Neural crest cell (in vitro differentiated cells): ENCODE data around the gene GBP5. TPM values are rescaled to one million over a fixed set of nuclear protein-coding genes. Genes with fewer than 3 reads are reported as not detected.
"Not testable (repeated sequence)": the region's sequence is repeated elsewhere in the genome, so short reads cannot be mapped to it uniquely, and the experiment has no call there.

Experiments
- DNase-seq: peaks from one replicate; pipeline ENCODE4 v3.0.0; 2021; ENCODE audit warnings: low read depth, mixed read lengths, low spot score
- H3K27ac Mint-ChIP-seq: one replicate; pipeline ENCODE4 v1.8.0; 2021; ENCODE audit warnings: mild to moderate bottlenecking, mixed read lengths; ENCODE audit not compliant: unreplicated experiment
- H3K27me3 Mint-ChIP-seq: 2 replicates; pipeline ENCODE4 v1.8.0; 2021; ENCODE audit warnings: low read depth, mild to moderate bottlenecking, mixed read lengths
- H3K36me3 Mint-ChIP-seq: 2 replicates; pipeline ENCODE4 v1.8.0; 2021; ENCODE audit warnings: low read depth, mild to moderate bottlenecking, mixed read lengths
- H3K4me1 Mint-ChIP-seq: 2 replicates; pipeline ENCODE4 v1.8.0; 2021; ENCODE audit warnings: mixed read lengths
- H3K4me3 Mint-ChIP-seq: one replicate; pipeline ENCODE4 v1.8.0; 2021; ENCODE audit warnings: mild to moderate bottlenecking, mixed read lengths
- H3K9me3 Mint-ChIP-seq: 2 replicates; pipeline ENCODE4 v1.8.0; 2021; ENCODE audit warnings: mixed read lengths
- total RNA-seq: library from RNA; stranded (reverse); gene quantifications from 2 replicates; pipeline ENCODE4 v1.2.1, GENCODE V29; 2021
- TF ChIP-seq, protein P1 (sequence below): fragments of 200-600 bp; sonication (generic); conservative IDR thresholded peaks from 2 replicates; pipeline ENCODE4 v1.5.0; 2021; ENCODE audit warnings: antibody characterized with exemption, mild to moderate bottlenecking

The GBP5 gene
- total RNA-seq, 1 donor from 2014 or later = not detected

DNA sequence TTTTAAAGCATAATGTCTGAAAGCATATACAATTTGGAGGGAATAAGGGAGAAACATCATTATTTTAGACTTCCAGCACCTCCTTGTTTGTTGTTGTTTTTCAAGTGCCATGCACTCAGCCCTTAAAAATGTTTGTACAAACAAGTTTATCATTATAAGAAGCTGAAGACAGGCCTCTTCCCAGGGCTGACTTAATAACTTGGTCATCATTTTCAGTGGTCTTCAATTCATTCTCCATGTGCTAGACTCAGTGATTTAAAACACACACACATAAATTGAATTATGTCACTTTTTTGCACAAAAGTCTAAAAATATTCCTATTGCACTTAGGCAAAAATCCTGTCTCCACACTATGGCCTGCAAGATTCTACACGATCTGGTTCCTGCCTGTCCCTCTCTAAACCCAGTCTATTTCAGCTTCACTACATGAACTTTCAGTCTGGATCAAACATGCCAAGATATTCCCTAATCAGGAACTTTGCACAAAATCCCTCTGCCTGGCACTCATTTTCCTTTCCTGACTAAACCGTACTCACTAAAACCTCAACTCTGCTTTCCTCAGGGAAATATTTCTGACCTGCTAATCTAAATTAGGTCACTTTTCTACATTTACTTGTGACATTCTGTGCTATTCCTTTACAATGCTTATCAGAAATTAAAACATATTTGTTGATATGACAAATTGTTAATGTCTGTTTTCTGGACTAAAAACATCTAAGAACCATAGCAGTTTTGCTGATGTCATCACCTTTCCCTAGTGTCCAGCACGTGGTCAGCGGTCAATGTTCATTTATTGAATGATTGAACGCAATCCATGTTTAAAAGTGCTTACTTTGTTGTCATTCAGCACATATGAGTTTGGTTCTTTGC is 14.8 kb upstream of the GBP5 start:
- Mint-ChIP-seq H3K4me3 (no peak overlapping the region), H3K27me3 (no peaks in the 10 kb centered on the region), H3K4me1 (no peaks in the 10 kb centered on the region), H3K36me3 (no peaks in the 10 kb centered on the region), H3K27ac (no peak overlapping the region), H3K9me3 (peaks cover 2% of the 10 kb centered on the region)
- DNase-seq = no peak
- TF ChIP-seq, protein P1, sequence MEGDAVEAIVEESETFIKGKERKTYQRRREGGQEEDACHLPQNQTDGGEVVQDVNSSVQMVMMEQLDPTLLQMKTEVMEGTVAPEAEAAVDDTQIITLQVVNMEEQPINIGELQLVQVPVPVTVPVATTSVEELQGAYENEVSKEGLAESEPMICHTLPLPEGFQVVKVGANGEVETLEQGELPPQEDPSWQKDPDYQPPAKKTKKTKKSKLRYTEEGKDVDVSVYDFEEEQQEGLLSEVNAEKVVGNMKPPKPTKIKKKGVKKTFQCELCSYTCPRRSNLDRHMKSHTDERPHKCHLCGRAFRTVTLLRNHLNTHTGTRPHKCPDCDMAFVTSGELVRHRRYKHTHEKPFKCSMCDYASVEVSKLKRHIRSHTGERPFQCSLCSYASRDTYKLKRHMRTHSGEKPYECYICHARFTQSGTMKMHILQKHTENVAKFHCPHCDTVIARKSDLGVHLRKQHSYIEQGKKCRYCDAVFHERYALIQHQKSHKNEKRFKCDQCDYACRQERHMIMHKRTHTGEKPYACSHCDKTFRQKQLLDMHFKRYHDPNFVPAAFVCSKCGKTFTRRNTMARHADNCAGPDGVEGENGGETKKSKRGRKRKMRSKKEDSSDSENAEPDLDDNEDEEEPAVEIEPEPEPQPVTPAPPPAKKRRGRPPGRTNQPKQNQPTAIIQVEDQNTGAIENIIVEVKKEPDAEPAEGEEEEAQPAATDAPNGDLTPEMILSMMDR = no peak

DNA sequence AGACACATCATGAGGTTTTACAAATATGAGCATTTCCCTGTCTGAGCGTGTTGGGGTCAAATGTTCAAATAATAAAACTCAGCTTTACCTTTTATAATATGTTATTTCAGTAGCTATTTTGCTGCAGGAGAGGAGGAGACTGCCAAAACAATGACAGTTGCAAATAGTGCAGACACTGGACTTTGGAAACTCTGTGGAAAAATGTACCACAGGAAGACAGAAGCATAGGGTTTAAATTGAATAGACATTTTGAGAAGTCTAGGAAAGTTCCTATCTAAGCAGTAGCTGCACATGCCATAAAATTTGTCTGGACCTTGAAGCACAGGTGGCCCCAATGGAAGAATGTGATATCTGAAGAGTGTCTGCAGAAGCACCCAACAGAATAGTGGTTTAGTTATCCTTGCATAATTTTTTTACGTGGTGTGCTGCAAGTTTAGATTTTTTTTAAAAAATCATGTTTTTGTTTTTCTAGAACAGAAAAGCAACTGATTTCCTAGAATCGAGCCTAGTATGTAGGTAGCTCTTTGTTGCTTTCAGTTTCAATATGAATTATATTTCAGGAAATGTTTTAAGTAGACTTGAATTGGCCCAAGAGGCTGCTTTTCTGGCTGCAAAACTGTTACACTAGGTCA is 14.0 kb upstream of the GBP5 start:
- H3K27ac Mint-ChIP-seq = no peak overlapping the region
- no peaks in the 10 kb centered on the region for H3K4me1 Mint-ChIP-seq
- H3K9me3 Mint-ChIP-seq = peaks cover 2% of the 10 kb centered on the region
- no peak for DNase-seq
- H3K4me3 Mint-ChIP-seq = no peak overlapping the region
- TF ChIP-seq, protein P1 = no peak
- no peaks in the 10 kb centered on the region for H3K36me3 Mint-ChIP-seq
- no peaks in the 10 kb centered on the region for H3K27me3 Mint-ChIP-seq

DNA sequence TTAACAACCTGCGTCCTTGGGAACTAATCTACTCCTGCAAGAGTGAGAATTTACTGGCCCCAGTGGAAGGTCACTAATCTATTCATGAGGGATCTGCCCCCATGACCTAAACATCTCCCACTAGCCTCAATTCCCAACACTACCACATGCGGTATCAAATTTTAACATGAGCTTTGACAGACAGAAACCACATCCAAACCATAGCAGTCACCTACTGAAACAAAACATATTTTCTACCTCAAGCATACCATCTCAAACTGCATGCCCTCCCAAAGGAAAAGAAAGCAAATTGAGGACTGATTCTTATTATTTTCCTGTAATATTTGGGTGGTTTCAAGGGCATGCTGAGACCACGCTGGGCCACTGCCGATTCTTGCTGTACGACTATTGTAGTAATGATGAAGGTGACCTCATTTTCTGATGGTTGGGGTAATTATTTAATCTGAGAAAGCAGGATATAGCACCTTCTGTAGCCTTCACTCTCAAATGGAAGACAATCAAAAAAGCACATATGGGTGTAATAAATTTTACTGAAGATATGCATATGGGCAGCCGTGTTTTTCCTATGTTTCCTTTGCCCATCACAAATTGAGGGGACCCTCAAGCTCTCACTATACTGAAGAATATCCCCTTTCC is 13.2 kb upstream of the GBP5 start:
- Mint-ChIP-seq H3K4me3 (no peak overlapping the region), H3K9me3 (peaks cover 2% of the 10 kb centered on the region), H3K36me3 (no peaks in the 10 kb centered on the region), H3K27me3 (no peaks in the 10 kb centered on the region), H3K27ac (no peak overlapping the region), H3K4me1 (no peaks in the 10 kb centered on the region)
- DNase-seq = no peak
- TF ChIP-seq, protein P1 = no peak

DNA sequence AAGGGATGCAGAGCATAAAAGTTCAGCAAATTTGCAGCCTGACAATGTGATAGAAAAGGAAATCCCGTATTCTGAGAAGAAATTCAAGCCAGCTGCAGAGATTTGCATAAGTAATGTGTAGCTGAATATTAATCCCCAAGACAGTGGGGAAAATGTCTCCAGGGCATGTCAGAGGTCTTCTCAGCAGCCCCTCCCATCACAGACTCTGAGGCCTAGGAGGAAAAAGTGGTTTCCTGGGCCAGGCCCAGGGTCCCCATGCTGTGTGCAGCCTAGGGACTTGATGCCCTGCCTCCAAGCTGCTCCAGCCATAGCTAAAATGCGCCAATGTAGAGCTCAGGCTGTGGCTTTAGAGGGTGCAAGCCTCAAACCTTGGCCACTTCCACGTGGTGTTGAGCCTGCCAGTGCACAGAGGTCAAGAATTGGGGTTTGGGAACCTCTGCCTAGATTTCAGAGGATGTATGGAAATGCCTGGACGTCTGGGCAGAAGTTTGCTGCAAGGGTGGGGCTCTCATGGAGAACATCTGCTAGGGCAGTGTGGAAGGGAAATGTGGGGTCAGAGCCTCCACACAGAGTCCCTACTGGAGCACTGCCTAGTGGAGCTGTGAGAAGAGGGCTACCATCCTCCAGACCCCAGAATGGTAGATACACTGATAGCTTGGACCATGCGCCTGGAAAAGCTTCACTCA is 11.6 kb upstream of the GBP5 start:
- not testable (repeated sequence) for H3K4me1 Mint-ChIP-seq, H3K27me3 Mint-ChIP-seq, H3K9me3 Mint-ChIP-seq, H3K4me3 Mint-ChIP-seq, H3K27ac Mint-ChIP-seq, DNase-seq, H3K36me3 Mint-ChIP-seq

DNA sequence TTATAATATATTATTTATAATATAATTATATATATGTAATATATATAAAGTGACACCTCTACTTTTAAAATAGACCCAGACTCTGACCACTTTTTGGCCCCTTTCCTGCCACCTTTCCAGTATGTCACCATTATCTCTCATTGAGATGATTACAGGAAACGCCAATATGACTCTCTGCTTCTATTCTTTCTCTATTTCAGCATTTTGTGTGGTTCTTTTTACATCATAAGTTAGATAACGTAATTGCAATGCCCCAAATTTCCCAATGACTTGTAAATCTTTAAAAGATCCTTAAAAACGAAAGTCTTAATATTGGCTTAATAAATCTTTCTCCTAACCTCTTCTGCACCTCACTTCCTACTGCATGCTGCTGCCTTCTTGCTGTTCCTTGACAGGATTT is 8.1 kb upstream of the GBP5 start:
- H3K27ac Mint-ChIP-seq = no peak overlapping the region
- no peak for DNase-seq
- H3K36me3 Mint-ChIP-seq = no peaks in the 10 kb centered on the region
- H3K4me1 Mint-ChIP-seq = no peaks in the 10 kb centered on the region
- H3K4me3 Mint-ChIP-seq = no peak overlapping the region
- no peaks in the 10 kb centered on the region for H3K27me3 Mint-ChIP-seq
- TF ChIP-seq, protein P1 = no peak
- peaks cover 2% of the 10 kb centered on the region for H3K9me3 Mint-ChIP-seq
